ENCODE data around the gene NCAN.
"Not testable (repeated sequence)": the region's sequence is repeated elsewhere in the genome, so short reads cannot be mapped to it uniquely, and the experiment has no call there.

Gene NCAN

DNA sequence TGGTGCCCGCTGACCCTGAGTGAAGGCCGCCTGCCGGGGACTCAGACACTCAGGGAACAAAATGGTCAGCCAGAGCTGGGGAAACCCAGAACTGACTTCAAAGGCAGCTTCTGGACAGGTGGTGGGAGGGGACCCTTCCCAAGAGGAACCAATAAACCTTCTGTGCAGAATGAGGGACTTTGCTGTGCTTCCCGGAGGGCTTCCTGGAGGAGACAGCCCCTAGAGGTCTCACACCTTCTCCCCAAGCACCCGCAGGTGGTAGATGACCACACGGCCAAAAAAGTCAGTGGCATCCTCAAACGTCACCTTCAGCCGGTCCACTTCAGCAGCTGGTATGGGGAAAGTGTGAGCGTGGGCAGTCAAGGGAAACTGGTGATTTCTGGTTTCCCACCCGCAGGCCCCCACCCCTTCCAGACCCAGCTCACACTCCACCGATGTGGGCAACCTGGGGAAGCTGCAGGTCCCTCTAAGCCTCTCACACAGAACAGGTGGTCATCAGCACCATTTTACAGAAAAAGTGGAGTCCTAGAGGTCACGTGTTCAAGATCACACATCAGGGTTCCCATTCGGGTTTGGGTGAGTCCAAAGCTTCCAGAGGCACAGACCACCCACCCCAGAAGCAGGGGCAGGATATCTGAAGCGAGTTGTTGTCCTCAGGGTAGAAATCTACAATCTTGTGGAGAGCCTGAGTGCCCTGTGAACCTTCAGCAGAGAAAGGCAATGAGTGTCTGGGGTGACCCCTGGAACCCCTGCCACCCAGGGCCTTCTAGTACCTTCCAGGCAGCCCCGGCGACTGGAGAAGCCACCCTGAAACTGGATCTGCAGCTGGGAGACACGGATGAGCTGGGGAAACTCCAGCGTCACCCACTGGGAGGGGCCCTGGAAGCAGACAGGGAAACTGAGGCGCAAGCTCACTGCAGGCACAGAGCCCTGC lies 9.8 kb upstream of the NCAN start:
- DNase-seq: no peak

- DNase-seq: no peak
Observed at GRCh38 chr19:19202707-19203011, 9.1 kb upstream of the NCAN start.

- DNase-seq: peak; percentile 91
Observed at GRCh38 chr19:19203012-19203856, 8.5 kb upstream of the NCAN start, which contains the start of gene NR2C2AP. Gene NR2C2AP (minus strand): TSS chr19:19203414. CDS start chr19:19203060, 354 bp downstream.

DNA sequence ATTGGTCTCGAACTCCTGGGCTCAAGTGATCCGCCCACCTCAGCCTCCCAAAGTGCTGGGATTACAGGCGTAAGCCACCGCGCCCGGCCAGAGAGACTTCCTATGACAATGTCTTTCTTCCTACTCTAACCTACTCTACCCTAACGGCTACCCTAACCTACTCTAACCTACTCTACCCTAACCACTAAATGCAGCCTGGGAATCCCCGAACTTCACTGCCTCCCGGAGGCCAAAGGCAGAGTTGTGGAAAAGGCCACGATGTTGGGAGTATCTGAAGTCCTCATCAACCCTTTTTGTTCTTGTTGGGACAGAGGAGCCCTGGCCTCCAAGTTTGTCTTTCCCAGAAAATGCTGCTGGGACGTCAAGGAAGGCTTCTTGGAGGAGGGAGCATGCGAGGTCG lies 7.6 kb upstream of the NCAN start:
- no peak for DNase-seq

- no peak for DNase-seq
Observed at GRCh38 chr19:19205416-19206410, 6.0 kb upstream of the NCAN start.

GRCh38 chr19:19206938-19207337 lies 4.8 kb upstream of the NCAN start:
- no peak for DNase-seq

- DNase-seq: no peak
Observed at GRCh38 chr19:19207637-19208572, 3.9 kb upstream of the NCAN start.

GRCh38 chr19:19209372-19209771 lies 2.4 kb upstream of the NCAN start:
- peak; percentile 67 for DNase-seq

GRCh38 chr19:19212916-19213315 lies 1.2 kb downstream of the NCAN start:
- DNase-seq: no peak

- DNase-seq: no peak
Observed at GRCh38 chr19:19213426-19214158, 1.8 kb downstream of the NCAN start.

DNA sequence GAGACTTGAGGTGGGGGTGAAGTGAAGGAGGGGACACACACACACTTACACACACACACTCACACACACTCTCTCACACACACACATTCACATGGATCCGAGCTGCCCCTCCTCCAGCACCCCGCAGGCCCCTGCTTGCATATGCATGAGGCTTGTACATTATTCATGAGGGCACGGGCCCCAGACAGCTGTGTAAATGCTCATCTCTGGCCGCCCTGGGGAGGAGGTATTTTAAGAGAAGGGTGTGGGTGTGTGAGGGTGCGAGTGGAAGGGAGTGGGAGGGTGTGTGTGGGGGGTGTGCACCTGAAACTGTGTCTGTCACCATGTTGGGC lies 2.4 kb downstream of the NCAN start:
- peak; percentile 3 for DNase-seq

DNA sequence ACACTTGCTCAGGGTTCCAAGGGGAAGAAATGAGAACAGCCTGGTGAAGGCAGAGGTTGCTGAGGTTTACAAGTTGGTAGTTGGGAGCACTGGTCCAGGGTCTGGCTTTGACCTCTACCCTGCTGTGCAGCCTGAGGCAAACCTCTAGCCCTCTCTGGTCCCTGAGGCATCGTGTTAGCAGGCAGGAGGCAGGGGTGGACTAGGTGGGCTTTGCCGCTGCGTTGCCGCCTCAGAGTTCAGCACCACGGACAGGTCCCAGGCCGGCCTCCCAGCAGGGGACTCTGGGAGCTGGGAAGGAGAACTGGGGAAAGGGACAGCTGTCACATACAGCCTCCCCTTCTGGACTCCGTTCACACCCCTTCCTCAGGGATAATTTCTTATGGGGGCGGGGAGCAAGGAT lies 3.1 kb downstream of the NCAN start:
- no peak for DNase-seq

GRCh38 chr19:19215792-19216191 lies 4.0 kb downstream of the NCAN start:
- no peak for DNase-seq

- DNase-seq: peak; percentile 38
Observed at GRCh38 chr19:19217099-19217498, 5.3 kb downstream of the NCAN start.

DNA sequence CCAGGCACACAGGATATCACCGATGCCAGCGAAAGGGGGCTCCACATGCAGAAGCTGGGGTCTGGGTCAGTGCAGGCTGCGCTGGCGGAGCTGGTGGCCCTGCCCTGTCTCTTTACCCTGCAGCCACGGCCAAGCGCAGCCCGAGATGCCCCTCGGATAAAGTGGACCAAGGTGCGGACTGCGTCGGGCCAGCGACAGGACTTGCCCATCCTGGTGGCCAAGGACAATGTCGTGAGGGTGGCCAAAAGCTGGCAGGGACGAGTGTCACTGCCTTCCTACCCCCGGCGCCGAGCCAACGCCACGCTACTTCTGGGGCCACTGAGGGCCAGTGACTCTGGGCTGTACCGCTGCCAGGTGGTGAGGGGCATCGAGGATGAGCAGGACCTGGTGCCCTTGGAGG lies 7.2 kb downstream of the NCAN start:
- DNase-seq: no peak

DNA sequence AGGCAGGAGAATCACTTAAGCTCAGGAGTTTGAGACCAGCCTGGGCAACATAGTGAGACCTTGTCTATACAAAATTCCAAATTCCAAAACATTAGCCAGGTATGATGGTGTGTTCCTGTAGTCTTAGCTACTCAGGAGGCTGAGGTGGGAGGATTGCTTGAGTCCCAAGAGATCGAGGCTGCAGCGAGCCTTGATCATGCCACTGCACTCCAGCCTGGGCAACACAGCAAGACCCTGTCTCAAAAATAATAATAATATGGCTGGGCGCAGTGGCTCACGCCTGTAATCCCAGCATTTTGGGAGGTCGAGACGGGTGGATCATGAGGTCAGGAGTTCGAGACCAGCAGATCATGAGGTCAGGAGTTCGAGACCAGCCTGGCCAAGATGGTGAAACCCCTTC lies 9.2 kb downstream of the NCAN start:
- DNase-seq: not testable (repeated sequence)

GRCh38 chr19:19223060-19223459 lies 11.3 kb downstream of the NCAN start:
- no peak for DNase-seq

DNA sequence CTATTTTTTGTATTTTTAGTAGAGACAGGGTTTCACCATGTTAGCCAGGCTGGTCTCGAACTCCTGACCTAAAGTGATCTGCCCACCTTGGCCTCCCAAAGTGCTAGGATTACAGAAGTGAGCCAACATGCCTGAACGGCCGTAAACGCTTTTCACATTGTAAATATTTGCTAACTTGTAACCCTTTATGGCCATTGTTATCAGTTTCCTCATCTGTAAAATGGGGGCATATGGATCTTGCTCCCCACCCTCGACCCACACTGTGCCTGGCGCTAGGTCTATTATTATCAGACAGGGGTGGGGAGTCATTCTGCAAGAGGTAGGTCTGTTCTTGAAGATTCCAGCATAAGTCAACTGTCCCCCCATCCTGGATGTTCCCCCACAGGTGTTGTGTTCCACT lies 11.9 kb downstream of the NCAN start:
- no peak for DNase-seq

DNA sequence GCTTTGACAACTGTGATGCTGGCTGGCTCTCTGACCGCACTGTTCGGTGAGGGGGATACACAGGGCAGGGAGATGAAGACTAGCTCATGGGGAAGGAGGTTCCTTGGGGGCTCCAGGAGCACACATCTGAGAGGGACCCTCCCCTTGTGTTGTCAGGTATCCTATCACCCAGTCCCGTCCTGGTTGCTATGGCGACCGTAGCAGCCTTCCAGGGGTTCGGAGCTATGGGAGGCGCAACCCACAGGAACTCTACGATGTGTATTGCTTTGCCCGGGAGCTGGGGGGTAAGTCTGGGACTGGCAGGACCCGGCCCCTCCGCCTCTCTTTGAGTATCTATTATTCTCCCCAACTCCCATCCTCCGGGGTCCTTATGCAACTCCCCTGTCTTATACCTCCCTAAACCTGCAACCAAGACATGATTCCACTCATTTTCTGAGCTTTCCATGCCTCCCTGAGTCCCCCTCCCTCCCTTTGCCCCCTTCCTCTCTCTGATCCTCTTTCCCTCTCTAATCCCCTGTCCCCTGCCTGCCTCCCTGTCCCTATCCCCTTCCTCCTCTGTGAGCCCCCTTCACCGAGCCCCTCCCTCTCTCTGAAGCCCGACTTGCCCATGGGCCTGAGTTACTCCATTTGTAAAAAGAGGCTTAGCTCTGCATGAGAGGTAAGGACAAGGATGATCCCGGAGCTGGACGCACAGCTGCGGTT lies 12.5 kb downstream of the NCAN start:
- no peak for DNase-seq

GRCh38 chr19:19224852-19225494 lies 13.2 kb downstream of the NCAN start:
- peak; percentile 76 for DNase-seq
